GM21825 (cell line): ENCODE data around the gene OR7A17.

Experiments
- ATAC-seq: cut with Tn5 transposase; IDR thresholded peaks from one replicate; pipeline ENCODE4 v1.9.1; 2021; ENCODE audit warnings: mild to moderate bottlenecking, moderate library complexity; ENCODE audit not compliant: unreplicated experiment

The OR7A17 gene

DNA sequence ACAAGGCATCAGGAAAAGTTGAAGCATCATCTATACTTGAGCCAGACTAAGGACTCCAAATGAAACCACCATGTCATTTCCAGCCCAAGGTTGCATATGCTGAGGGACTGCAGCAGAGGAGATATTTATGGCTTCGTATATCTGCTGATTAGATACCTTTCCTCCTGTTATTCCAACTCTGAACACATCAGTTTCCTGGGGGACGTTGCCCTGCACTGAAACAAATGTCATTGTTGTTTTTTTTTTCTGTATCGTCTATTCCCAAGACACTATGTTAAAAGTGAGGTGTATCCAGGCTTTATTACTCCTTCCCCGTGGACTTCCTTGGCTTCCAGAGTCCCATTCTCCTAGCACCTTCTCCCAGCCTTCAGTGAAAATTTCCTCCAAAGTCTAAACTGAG, at the start of gene OR7A17:
Gene OR7A17 (minus strand): TSS at position 101 of the 400 bp plus-strand sequence. CDS start 4,777 bp downstream, outside the sequence.
- no peak for ATAC-seq

DNA sequence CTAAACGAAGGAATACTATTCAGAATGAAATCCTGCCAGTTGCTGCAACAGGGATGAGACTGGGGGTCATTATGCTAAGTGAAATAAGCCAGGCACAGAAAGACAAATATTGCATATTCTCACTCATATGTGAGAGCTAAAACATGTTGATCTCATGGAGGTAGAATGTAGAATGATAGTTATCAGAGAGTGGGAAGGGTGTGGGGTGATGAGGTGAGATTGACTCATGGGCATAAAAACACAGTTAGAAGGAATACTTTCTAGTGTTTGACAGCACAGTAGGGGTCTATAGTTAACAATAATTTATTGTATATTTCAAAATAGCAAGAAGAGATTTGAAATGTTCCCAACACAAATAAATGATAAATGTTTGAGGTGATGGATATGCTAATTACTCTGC, 47.6 kb upstream of the OR7A17 start:
- ATAC-seq = no peak

DNA sequence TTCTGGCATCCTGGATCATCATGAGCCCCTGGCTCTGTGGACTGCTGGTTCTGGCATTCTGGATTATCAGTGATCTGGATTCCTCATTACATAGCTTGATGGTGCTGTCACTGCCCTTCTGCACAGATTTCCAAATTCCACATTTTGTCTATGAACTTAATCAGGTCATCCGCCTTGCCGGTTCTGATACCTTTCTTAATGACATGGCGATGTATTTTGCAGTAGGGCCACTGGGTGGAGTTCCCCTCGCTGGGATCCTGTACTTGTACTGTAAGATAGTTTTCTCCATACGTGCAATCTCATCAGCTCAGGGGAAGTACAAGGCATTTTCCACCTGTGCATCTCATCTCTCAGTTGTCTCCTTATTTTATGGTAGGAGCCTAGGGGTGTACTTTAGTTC, 30.9 kb upstream of the OR7A17 start:
- ATAC-seq = no peak

DNA sequence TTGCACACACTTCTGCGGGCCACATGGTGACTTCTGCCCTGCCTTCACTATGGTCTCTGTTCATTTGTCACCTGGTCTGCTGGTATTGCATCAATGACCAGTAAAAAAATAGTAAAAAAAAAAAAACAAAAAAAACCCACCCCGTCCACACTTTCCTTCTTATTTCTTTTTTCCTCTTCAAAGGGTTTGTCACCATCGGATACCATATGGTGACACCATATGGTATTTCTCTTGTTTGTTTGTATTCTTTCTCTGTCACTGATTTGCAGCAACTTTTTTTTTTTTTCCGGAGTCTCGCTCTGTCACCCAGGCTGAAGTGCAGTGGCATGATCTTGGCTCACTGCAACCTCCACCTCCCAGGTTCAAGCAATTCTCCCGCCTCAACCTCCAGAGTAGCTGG, 29.2 kb upstream of the OR7A17 start:
- ATAC-seq = no peak

DNA sequence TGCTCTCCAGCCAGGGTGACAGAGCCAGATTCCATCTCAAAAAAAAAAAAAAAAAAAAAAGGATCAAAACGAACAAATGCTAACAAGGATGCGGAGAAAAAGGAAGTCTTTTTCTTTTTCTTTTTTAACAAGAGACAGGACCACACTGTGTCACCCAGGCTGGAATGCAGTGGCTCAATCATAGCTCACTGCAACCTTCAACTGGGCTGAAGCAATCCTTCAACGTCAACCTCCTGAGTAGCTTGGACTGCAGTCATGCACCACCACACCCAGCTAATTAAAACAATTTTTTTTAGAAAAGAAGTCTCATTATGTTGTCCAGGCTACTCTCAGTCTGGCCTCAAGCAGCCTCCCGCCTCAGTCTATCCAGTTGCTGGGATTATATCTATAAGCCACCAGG, 20.8 kb upstream of the OR7A17 start:
- no peak for ATAC-seq

DNA sequence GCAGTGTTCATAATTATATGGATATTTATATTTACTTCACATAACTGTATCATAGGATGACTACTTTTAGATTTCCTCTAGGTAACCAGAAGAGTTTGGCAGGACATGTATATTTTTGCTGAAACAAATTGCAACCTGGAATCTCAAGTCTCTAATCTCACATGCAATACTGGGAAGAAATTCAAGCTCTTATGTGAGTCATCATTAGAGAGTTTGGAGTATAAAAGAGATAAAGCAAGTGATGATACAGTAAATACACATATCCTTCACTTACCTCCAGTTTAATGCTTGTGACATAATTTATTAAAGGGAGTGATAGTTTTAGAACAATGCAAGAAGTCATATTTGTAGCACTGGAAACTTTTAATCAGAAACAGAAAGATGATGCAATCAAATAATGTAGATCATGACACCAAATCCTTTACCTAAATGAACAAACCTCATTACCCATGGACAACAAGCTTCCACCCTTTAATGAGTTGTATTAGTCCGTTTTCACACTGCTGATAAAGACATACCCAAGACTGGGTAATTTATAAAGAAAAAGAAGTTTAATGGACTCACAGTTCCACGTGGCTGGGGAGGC, 15.8 kb upstream of the OR7A17 start:
- no peak for ATAC-seq

DNA sequence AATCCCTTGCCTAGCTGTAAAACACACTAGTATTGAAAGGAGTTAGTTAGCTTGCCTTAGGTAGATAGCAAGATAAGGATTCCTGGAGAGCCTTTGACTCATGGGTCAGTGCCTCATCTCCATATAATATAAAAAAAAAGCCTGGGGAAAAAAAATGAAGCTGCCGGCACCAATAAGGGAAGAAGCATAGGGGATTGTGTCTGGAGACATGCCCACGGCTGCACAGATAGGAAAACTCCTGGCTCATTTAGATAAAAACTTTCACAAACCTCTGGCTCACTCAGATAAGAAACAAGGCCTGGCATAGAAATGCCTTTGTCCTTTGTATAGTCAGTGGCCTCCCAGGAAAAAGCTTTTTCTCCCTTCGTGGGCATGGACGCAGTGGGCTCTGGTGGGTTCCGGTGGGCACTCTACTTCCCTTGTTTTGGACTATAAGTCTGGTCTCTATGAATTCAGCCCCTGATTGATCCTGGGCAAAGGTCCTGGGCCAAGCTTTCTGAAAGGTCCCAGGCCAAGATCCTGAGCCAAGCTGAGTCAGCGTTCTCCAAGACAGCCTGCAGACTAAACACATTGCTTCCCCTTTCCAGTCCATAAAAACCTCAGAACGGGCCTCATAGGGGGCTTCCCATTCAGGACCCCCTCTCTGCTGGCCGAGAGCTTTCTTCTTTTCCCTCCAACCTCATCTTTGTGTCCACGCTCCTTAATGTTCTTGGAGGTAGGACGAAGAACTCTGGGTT, 4.9 kb upstream of the OR7A17 start:
- no peak for ATAC-seq

DNA sequence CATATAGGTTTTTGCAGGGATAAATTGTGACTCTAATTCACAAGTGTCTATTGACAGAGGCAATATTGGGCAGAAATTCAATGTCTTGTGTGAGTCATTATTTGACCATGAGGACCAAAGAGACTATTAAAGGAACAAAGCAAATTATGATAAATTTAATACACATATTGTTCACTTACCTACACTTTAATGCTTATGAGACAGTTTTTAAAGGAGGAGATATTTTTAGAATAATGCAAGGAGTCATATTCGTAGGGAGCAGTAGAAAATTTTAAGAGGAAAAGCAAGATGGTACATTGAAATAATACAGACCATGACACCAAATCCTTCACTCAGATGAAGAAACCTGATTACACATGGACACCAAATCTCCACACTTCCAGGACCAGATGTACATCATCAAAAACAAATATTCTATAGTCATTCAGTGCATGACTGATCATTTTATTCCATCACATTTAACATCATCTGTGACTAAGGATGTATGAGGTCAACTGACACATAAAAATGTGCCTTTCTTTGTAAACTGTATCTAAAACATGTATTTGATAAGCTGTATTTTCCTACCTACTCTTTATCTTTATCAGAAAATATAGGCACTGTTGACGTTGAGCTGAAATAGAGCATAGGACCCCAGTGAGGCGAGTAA, 4.2 kb upstream of the OR7A17 start:
- ATAC-seq = no peak

DNA sequence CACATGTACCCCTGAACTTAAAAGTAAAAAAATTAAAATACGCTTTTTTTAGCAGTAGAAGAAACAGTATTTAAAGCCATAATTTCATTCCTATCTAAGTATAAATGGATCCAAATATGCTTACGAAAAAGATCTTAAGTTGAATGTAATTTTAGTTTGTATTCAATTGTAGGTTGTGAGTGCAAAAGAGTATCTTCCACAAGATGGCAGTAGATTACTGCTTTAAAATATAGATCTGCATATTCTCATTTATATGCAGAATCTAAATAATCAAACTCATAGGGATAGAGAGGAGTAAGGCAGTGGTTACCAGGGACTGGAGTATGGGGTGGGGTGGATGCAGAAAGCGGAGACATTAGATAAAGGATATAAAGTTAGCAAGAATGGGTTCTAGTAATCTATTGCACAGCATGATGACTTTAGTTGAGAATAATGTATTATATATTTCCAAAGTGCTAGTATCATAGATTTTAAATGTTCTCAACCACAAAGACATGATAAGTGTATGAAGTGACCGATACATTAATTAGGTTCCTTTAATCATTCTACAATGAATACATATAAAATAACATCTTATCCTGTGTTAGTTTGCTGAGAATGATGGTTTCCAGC, 14.2 kb downstream of the OR7A17 start:
- ATAC-seq = no peak

DNA sequence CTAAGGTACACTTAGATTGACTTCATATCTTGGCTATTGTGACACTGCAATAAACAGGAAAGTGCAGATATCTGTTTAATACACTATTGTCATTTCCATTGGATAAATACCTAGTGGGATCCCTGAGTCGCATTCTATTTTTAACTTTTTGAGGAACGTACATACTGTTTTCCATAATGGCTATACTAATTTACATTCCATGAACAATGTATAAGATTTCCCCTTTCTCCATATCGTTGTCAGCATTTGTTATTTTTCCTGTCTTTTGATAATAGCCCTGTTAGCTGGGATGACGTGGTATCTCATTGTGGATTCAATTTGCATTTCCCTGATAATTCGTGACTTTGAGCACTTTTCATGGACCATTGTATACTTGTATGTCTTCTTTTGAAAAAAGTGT, 17.4 kb downstream of the OR7A17 start:
- ATAC-seq = no peak

DNA sequence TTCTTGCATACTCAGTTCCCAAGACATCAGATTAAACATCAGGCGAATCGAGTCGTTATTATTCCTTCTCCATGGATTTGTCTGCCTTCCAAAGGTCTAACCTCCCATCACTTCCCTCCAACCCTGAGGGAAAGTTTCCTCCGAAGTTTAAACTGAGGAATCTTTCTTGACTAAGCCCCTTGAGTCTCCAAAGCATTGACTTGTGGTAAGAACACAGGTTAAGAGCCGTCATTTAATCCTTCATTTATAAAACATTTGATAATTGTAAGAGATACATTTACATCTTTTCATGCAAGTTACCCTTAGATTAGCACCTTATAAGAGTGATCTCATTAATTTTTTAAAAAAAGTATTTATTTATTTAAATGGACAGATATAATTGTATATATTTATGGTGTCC, 37.1 kb downstream of the OR7A17 start, which contains the start of gene OR7A10:
Gene OR7A10 (minus strand): TSS at position 101 of the 400 bp plus-strand sequence. CDS start 7,045 bp downstream, outside the sequence.
- ATAC-seq = no peak

DNA sequence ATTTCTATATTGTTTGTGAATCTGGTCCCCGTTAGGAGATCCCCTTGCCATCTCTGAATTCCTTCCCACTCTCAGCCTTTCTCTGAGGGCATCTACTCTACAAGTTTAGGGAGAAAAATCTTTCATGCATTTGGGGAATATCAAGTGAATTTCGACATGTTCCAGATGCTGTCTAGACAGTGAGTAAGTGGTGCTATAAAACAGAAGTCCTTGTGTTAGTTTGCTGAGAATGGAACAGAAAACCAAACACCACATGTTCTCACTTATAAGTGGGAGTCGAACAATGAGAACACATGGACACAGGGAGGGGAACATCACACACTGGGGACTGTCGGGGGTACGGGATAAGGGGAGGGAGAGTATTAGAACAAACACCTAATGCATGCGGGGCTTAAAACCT, 42.4 kb downstream of the OR7A17 start:
- ATAC-seq = no peak

DNA sequence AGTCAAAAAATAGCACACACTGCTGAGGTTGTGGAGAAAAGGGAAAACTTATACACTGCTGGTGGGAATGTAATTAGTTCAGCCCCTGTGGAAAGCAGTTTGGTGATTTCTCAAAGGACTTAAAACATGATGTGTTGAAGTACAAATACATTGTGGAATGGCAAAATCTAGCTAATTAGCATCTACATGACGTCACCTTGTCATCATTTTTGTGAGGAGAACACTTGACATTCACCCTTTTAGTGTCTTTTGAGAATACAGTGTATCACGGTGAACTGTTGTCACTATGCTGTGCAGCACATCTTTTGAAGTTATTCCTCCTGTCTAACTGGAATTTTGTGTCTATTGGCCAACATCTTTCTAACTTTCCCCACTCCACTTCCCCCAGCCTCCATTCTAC, 42.8 kb downstream of the OR7A17 start:
- no peak for ATAC-seq

DNA sequence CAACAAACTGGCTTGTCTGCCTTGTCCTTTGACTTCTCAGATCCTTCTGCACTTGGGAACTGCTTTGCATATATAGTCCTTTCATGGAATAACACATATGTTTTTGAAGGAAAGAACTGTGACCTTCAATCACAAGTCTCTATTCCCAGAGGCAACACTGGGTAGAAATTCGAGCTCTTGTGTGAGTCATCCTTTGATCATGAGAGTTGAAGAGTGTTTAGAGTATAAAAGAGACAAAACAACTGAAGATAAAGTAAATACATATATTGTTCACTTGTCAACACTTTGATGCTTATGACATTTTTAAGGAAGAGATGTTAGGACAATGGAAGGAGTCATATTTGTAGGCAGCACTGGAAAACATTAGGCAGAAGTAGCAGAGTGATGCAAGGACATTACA, 45.7 kb downstream of the OR7A17 start:
- no peak for ATAC-seq

DNA sequence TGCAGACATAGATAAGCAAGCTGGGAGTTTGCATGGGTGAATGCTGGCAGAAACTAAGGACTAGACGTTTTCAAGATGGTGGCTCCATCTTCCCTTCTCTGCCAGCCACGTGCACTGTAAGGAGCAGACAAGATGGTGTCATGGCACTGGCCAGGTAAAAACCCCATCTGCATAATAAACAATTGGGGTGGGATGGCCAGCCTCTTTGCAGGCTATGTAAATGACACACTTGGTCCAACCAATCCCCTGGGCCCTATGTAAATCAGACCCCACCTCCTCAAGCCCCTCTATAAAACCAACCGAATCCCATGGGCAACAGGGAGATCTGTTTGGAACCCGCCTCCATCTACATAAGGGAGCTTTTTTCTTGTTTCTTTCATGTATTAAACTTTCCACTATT, 48.5 kb downstream of the OR7A17 start:
- no peak for ATAC-seq

DNA sequence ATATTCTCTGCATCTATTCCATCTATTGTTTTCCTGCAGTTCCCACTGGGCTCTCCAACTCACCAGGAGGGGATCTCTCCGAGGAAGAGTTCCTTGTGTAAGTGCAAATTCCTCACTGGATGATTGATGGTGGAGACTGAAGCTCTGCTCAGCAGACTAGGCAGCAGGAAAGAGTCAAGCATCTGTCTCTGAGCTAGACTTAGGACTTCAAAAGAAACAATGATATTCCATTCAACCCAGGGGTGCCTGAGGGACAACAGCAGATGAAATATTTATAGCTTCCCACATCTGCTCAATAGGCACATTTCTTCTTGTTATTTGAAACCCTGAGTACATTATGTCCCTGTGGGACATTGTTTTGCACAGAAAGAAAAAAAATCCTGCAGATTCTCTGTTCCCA, 50.9 kb downstream of the OR7A17 start, which contains the start of the genes OR7A5 and OR7C1:
Gene OR7A5 (minus strand): TSS at position 175 of the 400 bp plus-strand sequence. CDS start 6,944 bp downstream, outside the sequence.
Gene OR7C1 (minus strand): TSS at position 175 of the 400 bp plus-strand sequence. CDS start 35,049 bp downstream, outside the sequence.
- ATAC-seq = no peak

DNA sequence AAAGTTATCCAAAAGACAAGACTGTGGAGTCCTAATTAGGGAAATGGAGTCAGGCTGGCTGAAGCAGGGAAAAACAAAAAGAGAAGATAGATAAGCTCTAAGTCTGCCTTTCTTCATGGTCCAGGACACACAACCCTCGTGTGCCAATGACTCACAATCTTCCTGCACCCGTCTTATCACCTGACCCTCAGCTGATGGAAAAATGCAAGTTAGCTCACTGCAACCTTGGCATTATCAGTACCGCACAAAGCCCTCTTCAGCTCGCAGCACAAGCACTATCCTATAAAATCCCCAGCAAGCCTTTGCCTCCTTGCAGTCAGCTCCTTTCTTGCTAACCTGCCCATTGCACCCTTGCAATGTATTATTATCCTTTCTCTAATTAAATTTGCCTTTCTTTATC, 55.2 kb downstream of the OR7A17 start:
- no peak for ATAC-seq
